Neural progenitor cell (in vitro differentiated cells): Measurements from ENCODE around the gene IQGAP3. TPM values are rescaled to one million over a fixed set of nuclear protein-coding genes. Genes with fewer than 3 reads are reported as not detected.

Source experiments
- DNase-seq: peaks from one replicate; pipeline ENCODE4 v3.0.0-alpha.2; 2016; ENCODE audit warnings: low spot score
- H2AFZ ChIP-seq: fragments of 200-600 bp; sonication (generic); replicated peaks from 2 replicates; pipeline ENCODE4 v1.6.1; 2016; ENCODE audit warnings: antibody characterized with exemption
- H3F3A ChIP-seq: fragments of 200-600 bp; sonication (generic); 2 replicates; pipeline ENCODE4 v1.6.1; 2016; ENCODE audit warnings: antibody characterized with exemption, low read depth
- H3K27ac ChIP-seq: fragments of 200-600 bp; sonication (generic); 2 replicates; pipeline ENCODE4 v1.5.1; 2016; ENCODE audit warnings: mild to moderate bottlenecking
- H3K27me3 ChIP-seq: fragments of 200-600 bp; sonication (generic); 2 replicates; pipeline ENCODE4 v1.6.1; 2016; ENCODE audit warnings: mild to moderate bottlenecking, moderate library complexity
- H3K36me3 ChIP-seq: fragments of 200-600 bp; sonication (generic); 2 replicates; pipeline ENCODE4 v1.5.1; 2016
- H3K4me1 ChIP-seq: fragments of 200-600 bp; sonication (generic); 2 replicates; pipeline ENCODE4 v1.6.1; 2016; ENCODE audit warnings: mixed run types
- H3K4me2 ChIP-seq: fragments of 200-600 bp; sonication (generic); 2 replicates; pipeline ENCODE4 v1.6.1; 2016
- H3K4me3 ChIP-seq: fragments of 200-600 bp; sonication (generic); 2 replicates; pipeline ENCODE4 v1.5.1; 2016
- H3K79me2 ChIP-seq: fragments of 200-600 bp; sonication (generic); 2 replicates; pipeline ENCODE4 v1.6.1; 2016; ENCODE audit warnings: low read depth
- H3K9ac ChIP-seq: fragments of 200-600 bp; sonication (generic); 2 replicates; pipeline ENCODE4 v1.6.1; 2016
- H3K9me3 ChIP-seq: fragments of 200-600 bp; sonication (generic); 2 replicates; pipeline ENCODE4 v1.5.1; 2016; ENCODE audit warnings: low read depth
- H4K20me1 ChIP-seq: fragments of 200-600 bp; sonication (generic); 2 replicates; pipeline ENCODE4 v1.6.1; 2016; ENCODE audit warnings: low read depth
- H3K27ac Mint-ChIP-seq: 3 replicates; pipeline ENCODE4 v1.8.0; 2021; ENCODE audit warnings: mixed read lengths
- H3K27me3 Mint-ChIP-seq: 2 replicates; pipeline ENCODE4 v1.8.0; 2022; ENCODE audit warnings: low read depth, mild to moderate bottlenecking, inconsistent platforms, moderate library complexity, mixed read lengths; ENCODE audit not compliant: insufficient read depth
- H3K36me3 Mint-ChIP-seq: 3 replicates; pipeline ENCODE4 v1.8.0; 2021; ENCODE audit warnings: mixed read lengths
- H3K4me1 Mint-ChIP-seq: 3 replicates; pipeline ENCODE4 v1.8.0; 2021; ENCODE audit warnings: mixed read lengths
- H3K4me3 Mint-ChIP-seq: 3 replicates; pipeline ENCODE4 v1.8.0; 2021; ENCODE audit warnings: mild to moderate bottlenecking, moderate library complexity, mixed read lengths
- H3K9me3 Mint-ChIP-seq: 3 replicates; pipeline ENCODE4 v1.8.0; 2020; ENCODE audit warnings: mixed read lengths
- CTCF ChIP-seq: fragments of 200-600 bp; sonication (generic); IDR thresholded peaks from 2 replicates; pipeline ENCODE4 v1.5.1; 2017; ENCODE audit warnings: antibody characterized with exemption, mild to moderate bottlenecking
- EZH2 ChIP-seq: fragments of 200-600 bp; sonication (generic); IDR thresholded peaks from 2 replicates; pipeline ENCODE4 v1.6.1; 2017; ENCODE audit warnings: antibody characterized with exemption, mild to moderate bottlenecking, moderate library complexity
- EZH2phosphoT487 ChIP-seq: fragments of 200-600 bp; sonication (generic); IDR thresholded peaks from 2 replicates; pipeline ENCODE4 v1.6.1; 2017; ENCODE audit warnings: antibody characterized with exemption
- total RNA-seq: library from RNA; depleted of rRNA; stranded (reverse); fragments of >200 nt; gene quantifications from 2 replicates; pipeline ENCODE4 v1.2.3, GENCODE V29; 2015; ENCODE audit warnings: low replicate concordance

The IQGAP3 gene
- total RNA-seq, 1 donor from 2014 or later, result 31.5 TPM

- H3K4me1 ChIP-seq, result peaks cover 9% of the 10 kb centered on the region
- TF ChIP-seq CTCF (no peak), EZH2phosphoT487 (no peak), EZH2 (no peak)
- H3K27me3 ChIP-seq, result no peaks in the 10 kb centered on the region
- Mint-ChIP-seq H3K27me3 (peaks cover 8% of the 10 kb centered on the region), H3K4me3 (no peak overlapping the region), H3K4me1 (peaks cover 29% of the 10 kb centered on the region), H3K36me3 (no peaks in the 10 kb centered on the region), H3K27ac (peak overlapping the region; percentile 24), H3K9me3 (no peaks in the 10 kb centered on the region)
- no peak overlapping the region for H3K4me3 ChIP-seq
- no peak for DNase-seq
- no peaks in the 10 kb centered on the region for H3K36me3 ChIP-seq
- peaks cover 16% of the 10 kb centered on the region for H3F3A ChIP-seq
- no peaks in the 10 kb centered on the region for H3K79me2 ChIP-seq
- H3K4me2 ChIP-seq, result no peak overlapping the region
- peak overlapping the region; percentile 7 for H2AFZ ChIP-seq
- no peaks in the 10 kb centered on the region for H3K9me3 ChIP-seq
- H4K20me1 ChIP-seq, result no peaks in the 10 kb centered on the region
- no peak overlapping the region for H3K9ac ChIP-seq
- no peak overlapping the region for H3K27ac ChIP-seq
Observed at GRCh38 chr1:156508205-156508954, 64.0 kb downstream of the IQGAP3 start.

DNA sequence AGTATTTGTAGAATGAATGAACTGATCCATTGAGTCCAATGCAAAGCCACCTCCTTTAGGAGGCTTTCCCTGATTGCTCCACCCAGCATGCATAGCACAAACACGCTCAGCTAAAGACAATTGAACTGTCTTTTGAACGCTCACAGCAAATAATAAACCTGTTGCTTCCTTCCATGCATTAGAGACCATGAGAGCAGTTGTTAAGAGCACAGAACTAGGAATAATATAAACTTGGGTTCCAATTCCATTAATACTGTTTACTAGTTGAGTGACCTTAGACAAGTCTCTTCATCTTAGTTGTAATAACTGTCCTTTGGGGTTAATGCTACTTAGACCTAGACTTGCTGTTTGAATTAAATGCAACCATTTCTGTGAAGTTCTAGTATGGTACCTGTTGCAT lies 65.9 kb downstream of the IQGAP3 start:
- peaks cover 13% of the 10 kb centered on the region for H3K4me1 ChIP-seq
- H3K4me1 Mint-ChIP-seq, result peaks cover 45% of the 10 kb centered on the region
- H3K36me3 Mint-ChIP-seq, result no peaks in the 10 kb centered on the region
- H3K9ac ChIP-seq, result no peak overlapping the region
- H3K27me3 ChIP-seq, result no peaks in the 10 kb centered on the region
- no peak overlapping the region for H3K4me3 Mint-ChIP-seq
- no peaks in the 10 kb centered on the region for H4K20me1 ChIP-seq
- H2AFZ ChIP-seq, result no peak overlapping the region
- H3K9me3 Mint-ChIP-seq, result no peaks in the 10 kb centered on the region
- H3K36me3 ChIP-seq, result no peaks in the 10 kb centered on the region
- no peaks in the 10 kb centered on the region for H3K79me2 ChIP-seq
- no peak overlapping the region for H3K27ac ChIP-seq
- TF ChIP-seq CTCF, result no peak
- no peak for TF ChIP-seq EZH2phosphoT487
- no peak for TF ChIP-seq EZH2
- H3K9me3 ChIP-seq, result no peaks in the 10 kb centered on the region
- no peak overlapping the region for H3K27ac Mint-ChIP-seq
- H3K27me3 Mint-ChIP-seq, result peaks cover 6% of the 10 kb centered on the region
- no peak overlapping the region for H3K4me3 ChIP-seq
- H3F3A ChIP-seq, result peaks cover 24% of the 10 kb centered on the region
- no peak overlapping the region for H3K4me2 ChIP-seq
- no peak for DNase-seq

DNA sequence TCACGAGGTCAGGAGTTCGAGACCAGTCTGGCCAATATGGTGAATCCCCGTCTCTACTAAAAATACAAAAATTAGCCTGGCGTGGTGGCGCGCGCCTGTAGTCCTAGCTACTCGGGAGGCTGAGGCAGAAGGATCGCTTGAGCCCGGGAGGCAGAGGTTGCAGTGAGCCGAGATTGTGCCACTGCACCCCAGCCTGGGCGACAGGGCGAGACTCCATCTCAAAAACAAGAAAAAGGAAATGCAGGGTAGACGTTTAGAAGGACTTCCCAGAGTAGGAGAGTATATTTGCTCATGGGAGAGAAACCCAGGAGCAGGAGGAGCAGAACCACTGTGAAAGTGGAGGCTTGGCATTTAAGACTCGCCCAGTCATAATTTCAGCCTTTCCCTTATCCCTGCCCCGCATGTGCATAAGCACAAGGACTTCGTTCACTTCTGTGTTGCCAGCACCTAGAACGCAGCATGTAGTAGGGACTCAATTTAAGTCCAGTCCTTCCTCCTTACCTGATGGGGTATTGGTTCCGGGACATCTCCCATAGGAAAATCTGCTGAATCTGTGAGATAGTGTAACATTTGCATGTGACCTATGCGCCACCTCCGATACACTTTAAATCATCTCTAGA lies 66.6 kb downstream of the IQGAP3 start:
- Histone ChIP-seq H2AFZ (peak overlapping the region; percentile 7), H3F3A (peaks cover 30% of the 10 kb centered on the region), H3K36me3 (no peaks in the 10 kb centered on the region), H3K27ac (no peak overlapping the region), H3K9me3 (no peaks in the 10 kb centered on the region), H3K4me3 (no peak overlapping the region), H3K4me1 (peaks cover 13% of the 10 kb centered on the region), H3K27me3 (no peaks in the 10 kb centered on the region), H3K79me2 (no peaks in the 10 kb centered on the region), H3K4me2 (peak overlapping the region; percentile 51), H4K20me1 (no peaks in the 10 kb centered on the region), H3K9ac (no peak overlapping the region)
- no peak for DNase-seq
- H3K27ac Mint-ChIP-seq, result peak overlapping the region; percentile 95
- H3K4me3 Mint-ChIP-seq, result peak overlapping the region; percentile 81
- no peak for TF ChIP-seq EZH2
- no peak for TF ChIP-seq CTCF
- no peak for TF ChIP-seq EZH2phosphoT487
- H3K4me1 Mint-ChIP-seq, result peaks cover 45% of the 10 kb centered on the region
- peaks cover 6% of the 10 kb centered on the region for H3K27me3 Mint-ChIP-seq
- H3K36me3 Mint-ChIP-seq, result no peaks in the 10 kb centered on the region
- H3K9me3 Mint-ChIP-seq, result no peaks in the 10 kb centered on the region
